Transverse colon (tissue), 4 donors: ENCODE data around the gene RPA3.

ENCODE experiments used
- POLR2A ChIP-seq: fragments of 450-650 bp; IDR thresholded peaks from one replicate; pipeline ENCODE4 v1.6.1; 2016; ENCODE audit warnings: antibody characterized with exemption, mild to moderate bottlenecking, moderate library complexity
- POLR2AphosphoS5 ChIP-seq, 3 donors: sonication (generic); formaldehyde crosslinking; IDR thresholded peaks; one replicate each; pipeline ENCODE4 v1.6.1; 2016; ENCODE audit warnings: antibody characterized with exemption in 3 of 3
- TF ChIP-seq, protein P1 (sequence below), 5 experiments: fragments of 200-600 bp in 3 of 5; fragments of 450-650 bp in 2 of 5; sonication (generic) in 3 of 5; IDR thresholded peaks; 1 replicate in 2 of 5; 2 replicates in 3 of 5; pipeline ENCODE4 v1.5.1; 2016 to 2017; ENCODE audit warnings: antibody characterized with exemption in 5 of 5, inconsistent platforms in 3 of 5, mild to moderate bottlenecking in 2 of 5, moderate library complexity in 1 of 5

DNA sequence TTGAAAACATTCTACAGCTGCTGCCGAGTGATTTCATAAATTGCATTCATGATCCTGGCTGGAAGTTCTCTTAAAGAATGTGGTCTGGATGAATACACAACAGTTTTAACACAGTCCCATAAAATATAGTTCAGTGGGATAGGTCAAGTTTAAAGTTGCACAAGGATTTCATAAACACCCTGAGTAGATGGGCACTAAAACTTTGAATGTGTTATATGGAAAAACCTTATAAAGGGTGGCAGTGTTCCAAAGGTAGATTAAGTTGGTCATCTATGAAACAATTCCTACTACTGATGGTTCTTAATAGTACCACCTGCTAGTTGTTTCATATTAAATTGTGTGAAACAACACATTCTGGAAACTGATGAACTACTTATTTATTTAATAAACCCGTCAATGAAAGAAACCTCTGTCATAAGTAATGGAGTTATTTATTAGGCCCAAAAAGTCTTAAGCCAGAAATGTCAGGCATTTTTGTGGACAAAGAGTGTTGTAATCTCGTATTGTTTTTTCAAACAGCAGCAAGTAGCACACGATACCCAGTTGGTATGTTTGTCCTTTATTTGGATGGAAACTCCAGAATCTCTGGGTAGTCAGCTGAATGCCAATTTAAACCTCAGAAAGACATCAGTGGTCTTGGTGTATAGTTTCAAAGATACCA, 14.3 kb upstream of the RPA3 start:
- TF ChIP-seq POLR2A (no peak), POLR2AphosphoS5 (IDR thresholded peaks at IDR 0.05) (no peak)
- TF ChIP-seq, protein P1, sequence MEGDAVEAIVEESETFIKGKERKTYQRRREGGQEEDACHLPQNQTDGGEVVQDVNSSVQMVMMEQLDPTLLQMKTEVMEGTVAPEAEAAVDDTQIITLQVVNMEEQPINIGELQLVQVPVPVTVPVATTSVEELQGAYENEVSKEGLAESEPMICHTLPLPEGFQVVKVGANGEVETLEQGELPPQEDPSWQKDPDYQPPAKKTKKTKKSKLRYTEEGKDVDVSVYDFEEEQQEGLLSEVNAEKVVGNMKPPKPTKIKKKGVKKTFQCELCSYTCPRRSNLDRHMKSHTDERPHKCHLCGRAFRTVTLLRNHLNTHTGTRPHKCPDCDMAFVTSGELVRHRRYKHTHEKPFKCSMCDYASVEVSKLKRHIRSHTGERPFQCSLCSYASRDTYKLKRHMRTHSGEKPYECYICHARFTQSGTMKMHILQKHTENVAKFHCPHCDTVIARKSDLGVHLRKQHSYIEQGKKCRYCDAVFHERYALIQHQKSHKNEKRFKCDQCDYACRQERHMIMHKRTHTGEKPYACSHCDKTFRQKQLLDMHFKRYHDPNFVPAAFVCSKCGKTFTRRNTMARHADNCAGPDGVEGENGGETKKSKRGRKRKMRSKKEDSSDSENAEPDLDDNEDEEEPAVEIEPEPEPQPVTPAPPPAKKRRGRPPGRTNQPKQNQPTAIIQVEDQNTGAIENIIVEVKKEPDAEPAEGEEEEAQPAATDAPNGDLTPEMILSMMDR (IDR thresholded peaks at IDR 0.05): no peak
